H9 (cell line): Measurements from ENCODE around the gene ZNF609. TPM values are rescaled to one million over a fixed set of nuclear protein-coding genes. Genes with fewer than 3 reads are reported as not detected.
A peak's percentile ranks its signal among the peaks of the same experiment; 100 is the strongest.

Source experiments
- DNase-seq: peaks from one replicate; pipeline ENCODE4 v3.0.0-alpha.2; 2017
- H2AFZ ChIP-seq: one replicate; pipeline ENCODE4 v1.6.1; 2013; ENCODE audit warnings: mild to moderate bottlenecking, low read length, control low read depth, moderate library complexity
- H2AK5ac ChIP-seq: 2 replicates; pipeline ENCODE4 v1.6.1; 2013; ENCODE audit warnings: low read length, control low read depth, mixed read lengths; ENCODE audit not compliant: insufficient read length
- H2BK120ac ChIP-seq: one replicate; pipeline ENCODE4 v1.6.1; 2013; ENCODE audit warnings: low read depth, mild to moderate bottlenecking, low read length, control low read depth, inconsistent platforms; ENCODE audit not compliant: poor library complexity, severe bottlenecking
- H2BK12ac ChIP-seq: 2 replicates; pipeline ENCODE4 v1.6.1; 2013; ENCODE audit warnings: low read length, control low read depth, mixed read lengths, low read depth; ENCODE audit not compliant: insufficient read length
- H2BK15ac ChIP-seq: 2 replicates; pipeline ENCODE4 v1.6.1; 2013; ENCODE audit warnings: low read depth, low read length, control low read depth
- H2BK20ac ChIP-seq: one replicate; pipeline ENCODE4 v1.6.1; 2013; ENCODE audit warnings: low read depth, mild to moderate bottlenecking, low read length, control low read depth, inconsistent platforms; ENCODE audit not compliant: poor library complexity, severe bottlenecking
- H2BK5ac ChIP-seq: 2 replicates; pipeline ENCODE4 v1.6.1; 2013; ENCODE audit warnings: low read length, control low read depth, mixed read lengths; ENCODE audit not compliant: insufficient read length
- H3K14ac ChIP-seq: 2 replicates; pipeline ENCODE4 v1.6.1; 2013; ENCODE audit warnings: low read length, control low read depth; ENCODE audit not compliant: insufficient read depth
- H3K18ac ChIP-seq: 2 replicates; pipeline ENCODE4 v1.6.1; 2013; ENCODE audit warnings: low read depth, mild to moderate bottlenecking, mixed read lengths, low read length, control low read depth; ENCODE audit not compliant: insufficient read length
- H3K23ac ChIP-seq: 2 replicates; pipeline ENCODE4 v1.6.1; 2013; ENCODE audit warnings: low read length, control low read depth, mixed read lengths, low read depth; ENCODE audit not compliant: insufficient read length
- H3K23me2 ChIP-seq: 2 replicates; pipeline ENCODE4 v1.6.1; 2013; ENCODE audit warnings: low read depth, mild to moderate bottlenecking, mixed read lengths, low read length, control low read depth; ENCODE audit not compliant: insufficient read length, poor library complexity, severe bottlenecking
- H3K27ac ChIP-seq: 2 replicates; pipeline ENCODE4 v1.5.1; 2013; ENCODE audit warnings: low read length, control low read depth, mixed read lengths, low read depth; ENCODE audit not compliant: insufficient read length
- H3K27me3 ChIP-seq: 2 replicates; pipeline ENCODE4 v1.6.1; 2013; ENCODE audit warnings: low read length, control low read depth, inconsistent platforms; ENCODE audit not compliant: insufficient read depth
- H3K4ac ChIP-seq: 2 replicates; pipeline ENCODE4 v1.6.1; 2013; ENCODE audit warnings: low read depth, mild to moderate bottlenecking, control low read depth, inconsistent platforms, low read length, moderate library complexity
- H3K4me1 ChIP-seq: 2 replicates; pipeline ENCODE4 v1.6.1; 2013; ENCODE audit warnings: low read length, control low read depth, inconsistent platforms; ENCODE audit not compliant: insufficient read depth
- H3K4me2 ChIP-seq: 2 replicates; pipeline ENCODE4 v1.6.1; 2013; ENCODE audit warnings: low read length, control low read depth, mixed read lengths; ENCODE audit not compliant: insufficient read length, insufficient read depth
- H3K56ac ChIP-seq: 2 replicates; pipeline ENCODE4 v1.6.1; 2013; ENCODE audit warnings: low read depth, mild to moderate bottlenecking, mixed read lengths, low read length, control low read depth; ENCODE audit not compliant: insufficient read length
- H3K79me1 ChIP-seq: 2 replicates; pipeline ENCODE4 v1.6.1; 2013; ENCODE audit warnings: low read depth, mild to moderate bottlenecking, moderate library complexity, low read length, control low read depth, inconsistent platforms; ENCODE audit not compliant: insufficient read depth, poor library complexity, severe bottlenecking
- H3K79me2 ChIP-seq: 2 replicates; pipeline ENCODE4 v1.6.1; 2013; ENCODE audit warnings: low read length, control low read depth, inconsistent platforms; ENCODE audit not compliant: insufficient read depth
- H3K9ac ChIP-seq: 2 replicates; pipeline ENCODE4 v1.6.1; 2013; ENCODE audit warnings: low read length, control low read depth, mixed read lengths; ENCODE audit not compliant: insufficient read length; ENCODE audit errors: extremely low read depth
- H3K9me3 ChIP-seq: one replicate; pipeline ENCODE4 v1.6.1; 2013; ENCODE audit warnings: low read depth, low read length, inconsistent platforms; ENCODE audit not compliant: control insufficient read depth
- H3T11ph ChIP-seq: one replicate; pipeline ENCODE4 v1.6.1; 2013; ENCODE audit warnings: mild to moderate bottlenecking, low read length, control low read depth, inconsistent platforms
- H4K20me1 ChIP-seq: one replicate; pipeline ENCODE4 v1.6.1; 2013; ENCODE audit not compliant: control insufficient read depth, insufficient read length, insufficient read depth
- H4K5ac ChIP-seq: 2 replicates; pipeline ENCODE4 v1.6.1; 2013; ENCODE audit warnings: low read depth, mild to moderate bottlenecking, mixed read lengths, low read length, control low read depth; ENCODE audit not compliant: insufficient read length
- H4K8ac ChIP-seq: replicated peaks from 2 replicates; pipeline ENCODE4 v1.6.1; 2013; ENCODE audit warnings: low read length, control low read depth, mixed read lengths, low read depth; ENCODE audit not compliant: insufficient read length
- H4K91ac ChIP-seq: 2 replicates; pipeline ENCODE4 v1.6.1; 2013; ENCODE audit warnings: low read depth, mild to moderate bottlenecking, moderate library complexity, mixed read lengths, low read length, control low read depth; ENCODE audit not compliant: insufficient read length
- H3K27ac Mint-ChIP-seq, 3 experiments: 2 replicates in 2 of 3; 3 replicates in 1 of 3; pipeline ENCODE4 v1.8.0; 2020 to 2021; ENCODE audit warnings: mixed read lengths in 3 of 3, mild to moderate bottlenecking in 1 of 3, moderate library complexity in 1 of 3
- H3K27me3 Mint-ChIP-seq: 2 replicates; pipeline ENCODE4 v1.8.0; 2021; ENCODE audit warnings: low read depth, mild to moderate bottlenecking, moderate library complexity, mixed read lengths
- H3K36me3 Mint-ChIP-seq, 3 experiments: 2 replicates in 2 of 3; 3 replicates in 1 of 3; pipeline ENCODE4 v1.8.0; 2020 to 2021; ENCODE audit warnings: low read depth in 3 of 3, mixed read lengths in 3 of 3; ENCODE audit not compliant: insufficient read depth in 1 of 3
- H3K4me1 Mint-ChIP-seq, 2 experiments: 2 replicates each; pipeline ENCODE4 v1.8.0; 2020; ENCODE audit warnings: mixed read lengths in 2 of 2
- H3K4me3 Mint-ChIP-seq, 2 experiments: 2 replicates in 1 of 2; 3 replicates in 1 of 2; pipeline ENCODE4 v1.8.0; 2020 to 2021; ENCODE audit warnings: mild to moderate bottlenecking in 2 of 2, mixed read lengths in 2 of 2, moderate library complexity in 1 of 2
- H3K9me3 Mint-ChIP-seq, 2 experiments: 2 replicates in 1 of 2; 3 replicates in 1 of 2; pipeline ENCODE4 v1.8.0; 2020; ENCODE audit warnings: mild to moderate bottlenecking in 2 of 2, mixed read lengths in 2 of 2, moderate library complexity in 1 of 2
- WGBS: extraction: QIAGEN DNeasy Blood & Tissue Kit; methylation state at CpG from one replicate; pipeline ENCODE4 v1.1.7; 2013; ENCODE audit warnings: missing lambda C conversion rate, low lambda C conversion rate, mixed read lengths; ENCODE audit not compliant: insufficient read length; ENCODE audit errors: extremely low coverage; 5-methylcytosine and 5-hydroxymethylcytosine counted together
- total RNA-seq: library from RNA; stranded (reverse); gene quantifications from 2 replicates; pipeline ENCODE4 v1.2.1, GENCODE V29; 2021
- TF ChIP-seq, protein P1 (sequence below): fragments of 200-600 bp; sonication (generic); conservative IDR thresholded peaks from 3 replicates; pipeline ENCODE4 v1.8.0; 2021; ENCODE audit warnings: antibody characterized with exemption, mild to moderate bottlenecking

Gene ZNF609
- total RNA-seq, 1 experiment from 2014 or later, result 45.3 TPM

DNA sequence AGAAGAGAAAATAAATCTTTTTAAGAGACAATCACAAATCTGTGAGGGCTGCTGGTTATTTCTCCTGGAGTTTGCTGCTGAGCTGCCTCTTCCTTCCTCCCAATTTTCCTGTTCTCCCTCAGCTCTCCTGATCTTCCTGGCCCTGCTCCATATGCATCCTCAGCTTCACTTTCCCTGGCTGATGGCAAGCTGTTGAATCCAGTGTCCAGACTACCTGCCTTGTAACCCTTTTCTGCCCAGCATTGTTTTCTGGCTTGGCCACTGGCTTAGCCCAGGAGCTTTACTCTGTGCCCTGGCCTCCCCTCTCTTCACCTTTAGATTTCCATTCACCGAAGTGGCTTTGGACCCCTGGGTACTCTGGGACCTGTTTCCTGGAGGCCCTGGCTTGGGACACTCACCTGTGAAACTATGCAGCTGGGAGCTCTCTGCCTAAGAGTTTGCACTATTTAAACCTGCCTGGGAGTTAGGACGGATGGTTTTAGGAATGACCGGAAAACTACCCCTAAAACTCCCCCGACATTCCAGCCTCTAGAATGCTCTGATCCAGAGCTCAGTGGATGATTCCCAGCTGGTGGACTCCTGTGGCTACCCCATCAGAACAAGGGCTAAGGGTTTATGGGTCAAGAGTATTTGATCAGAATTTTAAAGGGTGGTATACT, 225.0 kb downstream of the ZNF609 start:
- no peak overlapping the region for H2AK5ac ChIP-seq
- peak; percentile 41 for DNase-seq
- H2BK15ac ChIP-seq, result no peak overlapping the region
- no peak overlapping the region; the same call in 1 of the 2 replicates for H3K14ac ChIP-seq
- Mint-ChIP-seq H3K27ac (peak overlapping the region in 2 of 3 experiments; percentile 88 to 97; a peak in 5 of 7 replicates), H3K4me3 (peak overlapping the region in 1 of 2 experiments; percentile 36; a peak in 3 of 5 replicates), H3K9me3 (no peaks in the 10 kb centered on the region; a peak in 1 of 5 replicates), H3K36me3 (peaks cover 45 to 90% (median 66%) of the 10 kb centered on the region in 3 experiments; a peak in 6 of 7 replicates), H3K27me3 (peaks cover 6% of the 10 kb centered on the region; the same call in 1 of the 2 replicates), H3K4me1 (peaks cover 35 to 46% of the 10 kb centered on the region in 2 experiments)
- H2BK120ac ChIP-seq, result no peak overlapping the region
- no peak overlapping the region for H4K5ac ChIP-seq
- WGBS, result no CpG with 5 or more reads among the region's 4 CpGs
- no peak overlapping the region for H4K8ac ChIP-seq
- H2BK20ac ChIP-seq, result no peak overlapping the region
- H3K23me2 ChIP-seq, result no peaks in the 10 kb centered on the region
- H3K56ac ChIP-seq, result no peak overlapping the region
- H3T11ph ChIP-seq, result no peak overlapping the region
- no peaks in the 10 kb centered on the region for H3K79me2 ChIP-seq
- H2BK5ac ChIP-seq, result no peak overlapping the region
- peak overlapping the region; percentile 54 for H3K27ac ChIP-seq
- H3K4me1 ChIP-seq, result peaks cover 3% of the 10 kb centered on the region; the same call in 1 of the 2 replicates
- H3K9me3 ChIP-seq, result no peaks in the 10 kb centered on the region
- no peak overlapping the region for H3K23ac ChIP-seq
- no peak overlapping the region for H3K9ac ChIP-seq
- H2BK12ac ChIP-seq, result no peak overlapping the region
- peaks cover 2% of the 10 kb centered on the region for H3K79me1 ChIP-seq
- no peak overlapping the region for H3K18ac ChIP-seq
- H3K4me2 ChIP-seq, result no peak overlapping the region
- H3K4ac ChIP-seq, result no peak overlapping the region
- H4K20me1 ChIP-seq, result no peaks in the 10 kb centered on the region
- no peak overlapping the region for H2AFZ ChIP-seq
- no peaks in the 10 kb centered on the region for H3K27me3 ChIP-seq
- TF ChIP-seq, protein P1, sequence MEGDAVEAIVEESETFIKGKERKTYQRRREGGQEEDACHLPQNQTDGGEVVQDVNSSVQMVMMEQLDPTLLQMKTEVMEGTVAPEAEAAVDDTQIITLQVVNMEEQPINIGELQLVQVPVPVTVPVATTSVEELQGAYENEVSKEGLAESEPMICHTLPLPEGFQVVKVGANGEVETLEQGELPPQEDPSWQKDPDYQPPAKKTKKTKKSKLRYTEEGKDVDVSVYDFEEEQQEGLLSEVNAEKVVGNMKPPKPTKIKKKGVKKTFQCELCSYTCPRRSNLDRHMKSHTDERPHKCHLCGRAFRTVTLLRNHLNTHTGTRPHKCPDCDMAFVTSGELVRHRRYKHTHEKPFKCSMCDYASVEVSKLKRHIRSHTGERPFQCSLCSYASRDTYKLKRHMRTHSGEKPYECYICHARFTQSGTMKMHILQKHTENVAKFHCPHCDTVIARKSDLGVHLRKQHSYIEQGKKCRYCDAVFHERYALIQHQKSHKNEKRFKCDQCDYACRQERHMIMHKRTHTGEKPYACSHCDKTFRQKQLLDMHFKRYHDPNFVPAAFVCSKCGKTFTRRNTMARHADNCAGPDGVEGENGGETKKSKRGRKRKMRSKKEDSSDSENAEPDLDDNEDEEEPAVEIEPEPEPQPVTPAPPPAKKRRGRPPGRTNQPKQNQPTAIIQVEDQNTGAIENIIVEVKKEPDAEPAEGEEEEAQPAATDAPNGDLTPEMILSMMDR, result no peak
- H4K91ac ChIP-seq, result no peak overlapping the region
